ENCODE measurements around the gene HADHA.
A peak's percentile ranks its signal among the peaks of the same experiment; 100 is the strongest.
"Not testable (repeated sequence)": the region's sequence is repeated elsewhere in the genome, so short reads cannot be mapped to it uniquely, and the experiment has no call there.

Gene HADHA

GRCh38 chr2:26279886-26280285, 35.5 kb upstream of the HADHA start:
- H3K27ac ChIP-seq = no peak overlapping the region
- TF ChIP-seq CTCF (IDR thresholded peaks at IDR 0.05) (no peak), ZFX (IDR thresholded peaks at IDR 0.05; ENCODE audit: borderline replicate concordance) (no peak)

- TF ChIP-seq CTCF (IDR thresholded peaks at IDR 0.05) = no peak
- H3K27ac ChIP-seq = no peak overlapping the region
Measured at GRCh38 chr2:26276484-26277227, 32.2 kb upstream of the HADHA start.

GRCh38 chr2:26274058-26274613, 29.7 kb upstream of the HADHA start:
- peak overlapping the region; percentile 56 for H3K27ac ChIP-seq
- TF ChIP-seq CTCF (IDR thresholded peaks at IDR 0.05) (no peak), ZFX (IDR thresholded peaks at IDR 0.05; ENCODE audit: borderline replicate concordance) (no peak)

DNA sequence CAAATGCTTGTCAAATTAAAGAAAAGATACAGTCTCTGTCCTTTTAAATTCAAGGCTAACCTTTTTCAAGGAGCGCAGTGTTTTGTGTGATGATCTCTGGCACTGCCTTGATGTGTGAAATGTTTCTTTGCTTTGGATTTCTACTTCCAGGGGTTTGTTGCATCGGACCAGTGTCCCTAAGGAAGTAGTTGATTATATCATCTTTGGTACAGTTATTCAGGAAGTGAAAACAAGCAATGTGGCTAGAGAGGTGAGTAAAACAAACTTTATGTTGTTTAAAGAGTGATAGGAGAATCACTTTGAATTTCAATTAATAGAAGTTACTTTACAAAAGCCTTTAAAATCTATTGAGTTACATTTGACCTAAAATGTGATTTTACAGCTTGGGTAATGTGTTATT, 29.1 kb upstream of the HADHA start:
- H3K27ac ChIP-seq = peak overlapping the region; percentile 56
- TF ChIP-seq CTCF (IDR thresholded peaks at IDR 0.05) = no peak
- no peak for TF ChIP-seq ZFX (IDR thresholded peaks at IDR 0.05; ENCODE audit: borderline replicate concordance)

GRCh38 chr2:26270373-26270772, 25.9 kb upstream of the HADHA start:
- TF ChIP-seq ZFX (IDR thresholded peaks at IDR 0.05; ENCODE audit: borderline replicate concordance) (no peak), CTCF (IDR thresholded peaks at IDR 0.05) (no peak)
- no peak overlapping the region for H3K27ac ChIP-seq

DNA sequence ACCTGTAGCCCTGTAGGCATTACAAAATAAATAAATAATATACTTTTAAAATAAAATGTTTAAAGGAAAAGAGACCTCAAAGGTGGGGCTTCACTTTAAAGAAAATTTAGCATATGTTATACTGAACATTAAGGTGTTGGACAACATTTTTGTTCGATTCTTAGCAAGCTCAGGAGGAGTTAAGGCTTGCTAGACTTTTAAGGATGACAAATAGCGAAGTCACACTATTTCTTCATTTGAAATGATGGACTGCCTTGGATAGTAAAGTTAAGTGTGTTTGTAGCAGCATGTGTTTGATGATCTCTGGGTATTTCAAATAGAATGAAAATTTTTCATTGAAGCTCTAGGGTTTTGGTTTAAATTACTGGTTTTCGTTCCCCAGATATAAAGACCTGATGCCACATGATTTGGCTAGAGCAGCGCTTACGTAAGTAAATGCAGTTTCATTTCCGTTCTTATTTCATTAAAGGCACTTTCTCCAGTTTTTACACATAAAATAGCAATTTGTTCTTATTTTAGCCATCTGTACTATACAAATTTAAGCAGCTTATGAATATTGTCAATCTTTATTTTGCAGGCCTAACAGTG, 25.2 kb upstream of the HADHA start:
- TF ChIP-seq CTCF (IDR thresholded peaks at IDR 0.05) = no peak
- TF ChIP-seq ZFX (IDR thresholded peaks at IDR 0.05; ENCODE audit: borderline replicate concordance) = no peak
- no peak overlapping the region for H3K27ac ChIP-seq

DNA sequence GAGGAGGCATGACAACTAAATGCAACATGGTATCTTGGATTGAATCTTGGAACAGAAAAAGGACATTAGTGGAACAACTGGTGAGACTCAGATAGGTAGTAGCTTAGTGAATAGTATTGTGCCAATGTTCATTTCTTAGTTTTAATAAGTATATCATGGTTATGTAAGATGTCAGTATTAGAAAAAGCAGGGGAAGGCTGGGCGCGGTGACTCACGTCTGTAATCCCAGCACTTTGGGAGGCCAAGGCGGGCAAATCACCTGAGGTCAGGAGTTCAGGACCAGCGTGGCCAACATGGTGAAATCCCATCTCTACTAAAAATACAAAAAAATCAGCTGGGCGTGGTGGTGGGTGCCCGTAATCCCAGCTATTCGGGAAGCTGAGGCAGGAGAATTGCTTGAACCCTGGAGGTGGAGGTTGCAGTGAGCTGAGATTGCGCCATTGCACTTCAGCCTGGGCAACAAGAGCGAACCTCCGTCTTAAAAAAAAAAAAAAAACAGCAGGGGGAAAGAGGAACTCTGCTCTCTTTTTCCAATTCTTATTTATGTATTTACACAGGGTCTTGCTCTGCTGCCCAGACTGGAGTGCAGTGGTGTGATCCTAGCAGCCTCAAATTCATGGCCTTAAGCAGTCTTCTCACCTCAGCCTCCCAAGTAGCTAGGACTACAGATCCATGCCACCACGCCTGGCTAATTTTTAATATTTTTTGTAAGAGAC, 24.4 kb upstream of the HADHA start:
- not testable (repeated sequence) for H3K27ac ChIP-seq

Measured in 22Rv1 (cell line).